ENCODE measurements around the gene EMB. TPM values are rescaled to one million over a fixed set of nuclear protein-coding genes. Genes with fewer than 3 reads are reported as not detected.

EMB gene
- total and polyA plus RNA-seq, 2 experiments from 2014 or later, result 24.6 to 40.0 TPM

DNA sequence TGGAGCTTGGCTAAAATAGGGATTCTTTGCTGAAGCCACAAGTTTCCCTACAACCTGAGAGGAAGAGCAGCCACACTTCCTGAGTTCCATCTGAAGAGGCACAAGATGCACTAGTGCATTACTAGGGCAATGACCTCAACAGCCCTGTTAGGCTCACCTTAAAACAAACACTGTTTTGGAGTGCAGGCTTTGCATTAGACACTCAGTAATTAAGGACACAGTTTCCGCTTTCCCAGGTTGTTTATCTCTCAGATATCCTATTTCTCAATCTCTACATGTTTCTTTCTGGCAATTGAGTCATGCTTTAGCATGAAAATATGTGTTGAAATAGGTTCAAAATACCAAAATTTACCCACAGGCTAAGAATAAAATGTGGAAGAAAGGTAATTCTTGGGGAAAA lies 34.2 kb downstream of the EMB start (continued):
- TF ChIP-seq, protein P1, sequence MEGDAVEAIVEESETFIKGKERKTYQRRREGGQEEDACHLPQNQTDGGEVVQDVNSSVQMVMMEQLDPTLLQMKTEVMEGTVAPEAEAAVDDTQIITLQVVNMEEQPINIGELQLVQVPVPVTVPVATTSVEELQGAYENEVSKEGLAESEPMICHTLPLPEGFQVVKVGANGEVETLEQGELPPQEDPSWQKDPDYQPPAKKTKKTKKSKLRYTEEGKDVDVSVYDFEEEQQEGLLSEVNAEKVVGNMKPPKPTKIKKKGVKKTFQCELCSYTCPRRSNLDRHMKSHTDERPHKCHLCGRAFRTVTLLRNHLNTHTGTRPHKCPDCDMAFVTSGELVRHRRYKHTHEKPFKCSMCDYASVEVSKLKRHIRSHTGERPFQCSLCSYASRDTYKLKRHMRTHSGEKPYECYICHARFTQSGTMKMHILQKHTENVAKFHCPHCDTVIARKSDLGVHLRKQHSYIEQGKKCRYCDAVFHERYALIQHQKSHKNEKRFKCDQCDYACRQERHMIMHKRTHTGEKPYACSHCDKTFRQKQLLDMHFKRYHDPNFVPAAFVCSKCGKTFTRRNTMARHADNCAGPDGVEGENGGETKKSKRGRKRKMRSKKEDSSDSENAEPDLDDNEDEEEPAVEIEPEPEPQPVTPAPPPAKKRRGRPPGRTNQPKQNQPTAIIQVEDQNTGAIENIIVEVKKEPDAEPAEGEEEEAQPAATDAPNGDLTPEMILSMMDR (conservative IDR thresholded peaks at IDR 0.05; ENCODE audit: low read depth in 2 of 2), result no peak

GRCh38 chr5:50401336-50401735 lies 39.8 kb downstream of the EMB start:
- H3K27ac Mint-ChIP-seq, result no peak overlapping the region
- no peaks in the 10 kb centered on the region for H3K27me3 ChIP-seq (ENCODE audit: insufficient read depth)
- H2AFZ ChIP-seq, result no peak overlapping the region
- no peaks in the 10 kb centered on the region for H3K36me3 Mint-ChIP-seq (ENCODE audit: low read depth)
- no peaks in the 10 kb centered on the region for H4K20me1 ChIP-seq (replicated peaks; ENCODE audit: insufficient read depth)
- no peaks in the 10 kb centered on the region for H3K4me1 Mint-ChIP-seq
- DNase-seq (ENCODE audit: low spot score), result no peak
- H3K4me2 ChIP-seq, result no peak overlapping the region
- H3K36me3 ChIP-seq (ENCODE audit: insufficient read depth), result no peaks in the 10 kb centered on the region
- H3K27me3 Mint-ChIP-seq (ENCODE audit: insufficient read depth, low read depth, poor library complexity), result no peaks in the 10 kb centered on the region
- no peak overlapping the region for H3K27ac ChIP-seq (ENCODE audit: low read depth)
- no peak for ATAC-seq
- no peaks in the 10 kb centered on the region for H3F3A ChIP-seq (replicated peaks; ENCODE audit: low read depth)
- H3K9me3 Mint-ChIP-seq, result no peaks in the 10 kb centered on the region
- no peak overlapping the region for H3K4me3 Mint-ChIP-seq
- H3K9me2 ChIP-seq (ENCODE audit: insufficient read depth), result no peaks in the 10 kb centered on the region
- no peak overlapping the region for H3K4me3 ChIP-seq
- no peaks in the 10 kb centered on the region for H3K4me1 ChIP-seq (ENCODE audit: insufficient read depth)
- no peaks in the 10 kb centered on the region for H3K79me2 ChIP-seq (replicated peaks; ENCODE audit: insufficient read depth)
- TF ChIP-seq JUNB (IDR thresholded peaks at IDR 0.05; ENCODE audit: unreplicated experiment), result no peak
- no peak for TF ChIP-seq NANOG (IDR thresholded peaks at IDR 0.05; ENCODE audit: borderline replicate concordance)
- no peak for TF ChIP-seq ZNF462 (CRISPR knock-in tag; IDR thresholded peaks at IDR 0.05)
- TF ChIP-seq CREB1 (CRISPR knock-in tag; IDR thresholded peaks at IDR 0.05; ENCODE audit: low read depth), result no peak
- TF ChIP-seq STAT1 (IDR thresholded peaks at IDR 0.05; ENCODE audit: unreplicated experiment), result no peak
- TF ChIP-seq ZNF331 (CRISPR knock-in tag; IDR thresholded peaks at IDR 0.05; ENCODE audit: low read depth), result no peak
- TF ChIP-seq POLR2AphosphoS5 (IDR thresholded peaks at IDR 0.05; ENCODE audit: low read depth), result no peak
- no peak for TF ChIP-seq ZNF114 (CRISPR knock-in tag; IDR thresholded peaks at IDR 0.05)
- no peak for TF ChIP-seq REST (IDR thresholded peaks at IDR 0.05; ENCODE audit: unreplicated experiment)
- TF ChIP-seq, protein P1 (conservative IDR thresholded peaks at IDR 0.05; ENCODE audit: low read depth in 2 of 2), result no peak
- TF ChIP-seq EZH2 (IDR thresholded peaks at IDR 0.05; ENCODE audit: low read depth, unreplicated experiment), result no peak
